Colonic mucosa (tissue), 4 donors: ENCODE data around the gene SMARCA1. TPM values are rescaled to one million over a fixed set of nuclear protein-coding genes. Genes with fewer than 3 reads are reported as not detected.

ENCODE experiments used
- DNase-seq: peaks from one replicate; pipeline ENCODE4 v3.0.0-alpha.2; 2020
- H3K27ac ChIP-seq: fragments of 200-600 bp; one replicate; pipeline ENCODE4 v1.8.0; 2021
- H3K27me3 ChIP-seq: fragments of 200-600 bp; one replicate; pipeline ENCODE4 v1.8.0; 2021
- H3K36me3 ChIP-seq: fragments of 200-600 bp; one replicate; pipeline ENCODE4 v1.8.0; 2021
- H3K4me1 ChIP-seq: fragments of 200-600 bp; one replicate; pipeline ENCODE4 v1.8.0; 2021; ENCODE audit warnings: mild to moderate bottlenecking
- H3K4me3 ChIP-seq: fragments of 200-600 bp; one replicate; pipeline ENCODE4 v1.8.0; 2021
- H3K9ac ChIP-seq, 2 donors: one replicate each; pipeline ENCODE4 v1.7.0; 2013; ENCODE audit warnings: control low read depth in 2 of 2, low read depth in 2 of 2, low read length in 2 of 2
- H3K9me3 ChIP-seq: fragments of 200-600 bp; one replicate; pipeline ENCODE4 v1.8.0; 2021
- intact Hi-C: fragments of 100-400 bp; cut with DNase I; formaldehyde crosslinking; loops from one replicate; pipeline ENCODE4 v1.14.1; 2022
- total RNA-seq, 2 donors: library from RNA; stranded (reverse); fragmentation: NEBNext Ultra II Directional in 1 of 2; extraction: Animal tissue kit (Norgen Biotek cat#: 25700) in 1 of 2; gene quantifications; one replicate each; pipeline ENCODE4 v1.2.1, GENCODE V29; 2021
- TF ChIP-seq, protein P1 (sequence below): fragments of 200-600 bp; IDR thresholded peaks from one replicate; pipeline ENCODE4 v1.8.0; 2022; ENCODE audit warnings: antibody characterized with exemption, mild to moderate bottlenecking
- donor health status: healthy.
- donor health status: DM: no; HTN: no; CAD: no.
- donor health status: DM: no; HTN: no; CAD: no.

Gene SMARCA1
- total RNA-seq, 2 donors from 2014 or later: 3.0 to 8.6 TPM

DNA sequence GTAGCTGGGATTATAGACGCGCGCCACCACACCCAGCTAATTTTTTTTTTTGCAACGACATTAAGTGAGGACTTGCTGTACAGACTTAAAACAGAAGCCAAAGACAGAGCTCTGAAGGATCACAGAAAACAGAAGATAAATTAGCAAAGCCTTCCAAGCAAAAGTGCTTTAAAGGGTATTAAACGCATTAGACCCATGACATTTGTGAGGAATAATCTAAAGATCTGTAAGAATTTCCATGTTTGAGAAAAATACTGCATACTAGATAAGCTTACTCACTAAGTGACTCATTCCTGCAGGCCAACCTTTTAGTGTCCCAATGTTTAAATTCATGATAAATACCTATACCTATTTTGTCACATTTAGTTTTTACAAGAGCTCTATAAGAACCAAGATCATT, 27.4 kb downstream of the SMARCA1 start:
- DNase-seq: no peak
- Histone ChIP-seq H3K36me3 (no peaks in the 10 kb centered on the region), H3K27ac (no peak overlapping the region), H3K4me3 (no peak overlapping the region), H3K9me3 (no peaks in the 10 kb centered on the region), H3K27me3 (no peaks in the 10 kb centered on the region), H3K4me1 (no peaks in the 10 kb centered on the region), H3K9ac (no peak overlapping the region)
- intact Hi-C loops: no loop called here
- TF ChIP-seq, protein P1, sequence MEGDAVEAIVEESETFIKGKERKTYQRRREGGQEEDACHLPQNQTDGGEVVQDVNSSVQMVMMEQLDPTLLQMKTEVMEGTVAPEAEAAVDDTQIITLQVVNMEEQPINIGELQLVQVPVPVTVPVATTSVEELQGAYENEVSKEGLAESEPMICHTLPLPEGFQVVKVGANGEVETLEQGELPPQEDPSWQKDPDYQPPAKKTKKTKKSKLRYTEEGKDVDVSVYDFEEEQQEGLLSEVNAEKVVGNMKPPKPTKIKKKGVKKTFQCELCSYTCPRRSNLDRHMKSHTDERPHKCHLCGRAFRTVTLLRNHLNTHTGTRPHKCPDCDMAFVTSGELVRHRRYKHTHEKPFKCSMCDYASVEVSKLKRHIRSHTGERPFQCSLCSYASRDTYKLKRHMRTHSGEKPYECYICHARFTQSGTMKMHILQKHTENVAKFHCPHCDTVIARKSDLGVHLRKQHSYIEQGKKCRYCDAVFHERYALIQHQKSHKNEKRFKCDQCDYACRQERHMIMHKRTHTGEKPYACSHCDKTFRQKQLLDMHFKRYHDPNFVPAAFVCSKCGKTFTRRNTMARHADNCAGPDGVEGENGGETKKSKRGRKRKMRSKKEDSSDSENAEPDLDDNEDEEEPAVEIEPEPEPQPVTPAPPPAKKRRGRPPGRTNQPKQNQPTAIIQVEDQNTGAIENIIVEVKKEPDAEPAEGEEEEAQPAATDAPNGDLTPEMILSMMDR: no peak

DNA sequence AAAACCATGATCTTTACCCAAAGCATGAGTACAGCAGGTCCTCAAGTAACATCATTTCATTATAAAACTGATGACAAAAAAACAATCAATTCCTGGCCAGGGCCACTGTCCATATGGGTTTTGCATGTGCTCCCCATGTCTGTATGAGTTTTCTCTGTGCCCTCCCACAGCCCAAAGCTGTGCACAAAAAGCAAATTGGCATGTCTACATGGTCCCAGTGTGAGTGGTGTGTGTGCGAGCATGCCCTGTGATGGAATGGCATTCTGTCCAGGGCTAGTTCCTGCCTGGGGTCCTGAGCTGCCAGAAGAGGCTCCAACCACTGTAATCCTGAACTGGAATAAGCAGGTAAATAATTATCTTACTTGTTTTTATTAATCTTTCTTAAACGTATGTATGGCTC, 28.4 kb downstream of the SMARCA1 start:
- Histone ChIP-seq H3K27ac (no peak overlapping the region), H3K36me3 (no peaks in the 10 kb centered on the region), H3K9me3 (no peaks in the 10 kb centered on the region), H3K4me1 (no peaks in the 10 kb centered on the region), H3K9ac (no peak overlapping the region), H3K27me3 (no peaks in the 10 kb centered on the region), H3K4me3 (no peak overlapping the region)
- no peak for DNase-seq
- TF ChIP-seq, protein P1: no peak
- intact Hi-C loops: no loop called here

DNA sequence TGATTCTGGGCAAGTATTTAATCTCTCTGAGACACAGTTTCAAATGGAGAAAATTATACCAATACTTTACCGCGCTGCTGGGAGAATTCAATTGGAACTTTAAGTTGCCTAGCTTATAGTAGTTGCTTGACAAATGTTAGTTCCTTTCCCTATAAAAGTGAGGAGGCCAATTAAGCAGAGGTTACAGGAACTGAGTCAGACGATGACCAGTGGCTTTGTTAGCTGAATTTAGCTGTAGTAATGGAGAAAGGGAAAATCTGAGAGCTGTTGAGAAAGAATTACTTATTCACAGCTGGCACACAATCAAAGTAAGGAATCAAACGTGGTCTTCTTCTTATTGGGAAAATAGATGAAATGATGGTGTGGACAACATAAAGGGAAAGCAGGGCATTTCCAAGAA, 29.6 kb downstream of the SMARCA1 start:
- Histone ChIP-seq H3K36me3 (no peaks in the 10 kb centered on the region), H3K9me3 (no peaks in the 10 kb centered on the region), H3K27ac (no peak overlapping the region), H3K9ac (no peak overlapping the region), H3K27me3 (no peaks in the 10 kb centered on the region), H3K4me3 (no peak overlapping the region), H3K4me1 (no peaks in the 10 kb centered on the region)
- DNase-seq: no peak
- TF ChIP-seq, protein P1: no peak
- intact Hi-C loops: no loop called here

DNA sequence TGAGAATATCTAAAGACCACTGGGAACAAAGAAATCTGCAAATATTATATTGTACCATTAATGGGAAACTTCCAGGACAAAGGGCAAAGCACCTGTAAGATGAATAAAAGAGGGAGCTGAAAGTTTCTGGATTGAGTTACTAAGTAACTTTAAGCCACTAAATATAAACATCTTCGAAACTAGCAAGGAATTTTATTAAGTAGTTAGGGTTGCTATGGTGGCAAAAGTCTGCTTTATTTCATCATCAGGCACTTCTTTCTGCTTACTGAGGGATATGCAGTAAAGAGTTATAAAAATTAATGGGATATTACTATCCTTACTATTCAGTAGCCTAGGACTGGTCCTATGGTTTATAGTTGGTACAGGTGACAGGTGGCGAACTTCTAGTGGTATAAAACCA, 33.0 kb downstream of the SMARCA1 start:
- Histone ChIP-seq H3K9me3 (no peaks in the 10 kb centered on the region), H3K9ac (no peak overlapping the region), H3K27ac (no peak overlapping the region), H3K4me3 (no peak overlapping the region), H3K4me1 (no peaks in the 10 kb centered on the region), H3K27me3 (no peaks in the 10 kb centered on the region), H3K36me3 (no peaks in the 10 kb centered on the region)
- TF ChIP-seq, protein P1: no peak
- intact Hi-C loops: no loop called here
- no peak for DNase-seq

DNA sequence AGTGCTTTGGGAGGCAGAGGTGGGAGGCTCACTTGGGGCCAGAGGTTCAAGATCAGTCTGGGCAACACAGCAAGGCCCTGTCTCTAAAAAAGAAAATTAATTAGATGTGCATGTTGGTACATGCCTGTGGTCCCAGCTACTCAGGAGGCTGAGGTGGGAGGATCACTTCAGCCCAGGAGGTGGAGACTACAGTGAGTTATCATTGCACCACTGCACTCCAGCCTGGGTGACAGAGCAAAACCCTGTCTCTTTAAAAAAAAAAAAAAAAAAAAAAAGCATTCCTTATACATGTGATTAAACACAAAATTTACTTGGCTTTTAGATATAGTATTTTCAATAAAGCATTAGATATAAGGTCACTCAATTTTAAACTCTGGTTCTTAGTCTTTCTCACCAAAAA, 34.9 kb downstream of the SMARCA1 start:
- TF ChIP-seq, protein P1: no peak
- H3K9ac ChIP-seq: no peak overlapping the region
- H3K4me1 ChIP-seq: no peaks in the 10 kb centered on the region
- no peak overlapping the region for H3K4me3 ChIP-seq
- no peaks in the 10 kb centered on the region for H3K9me3 ChIP-seq
- no peaks in the 10 kb centered on the region for H3K27me3 ChIP-seq
- DNase-seq: no peak
- H3K36me3 ChIP-seq: no peaks in the 10 kb centered on the region
- no peak overlapping the region for H3K27ac ChIP-seq
- intact Hi-C loops: no loop called here

DNA sequence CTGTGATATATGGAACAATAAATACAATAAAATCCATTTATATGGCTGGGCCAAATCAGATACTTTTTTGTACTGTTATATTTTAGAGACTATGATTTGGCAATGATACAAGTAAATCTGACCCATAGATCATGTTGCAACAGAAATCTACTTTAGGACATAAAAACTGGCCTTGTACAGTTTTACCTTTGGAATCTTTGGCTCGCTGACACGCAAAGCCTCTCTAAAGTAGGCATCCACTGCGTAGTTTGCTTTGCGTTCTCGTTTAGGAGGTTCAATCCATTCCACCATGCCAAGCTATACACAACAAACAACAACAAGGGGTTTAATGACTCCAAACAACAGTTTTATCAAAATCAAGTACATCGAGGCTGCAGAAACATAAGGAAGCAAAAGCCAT, 42.4 kb downstream of the SMARCA1 start:
- no peak overlapping the region for H3K9ac ChIP-seq
- no peaks in the 10 kb centered on the region for H3K9me3 ChIP-seq
- H3K27ac ChIP-seq: no peak overlapping the region
- H3K4me1 ChIP-seq: no peaks in the 10 kb centered on the region
- DNase-seq: no peak
- TF ChIP-seq, protein P1: no peak
- no peaks in the 10 kb centered on the region for H3K27me3 ChIP-seq
- intact Hi-C loops: no loop called here
- no peaks in the 10 kb centered on the region for H3K36me3 ChIP-seq
- no peak overlapping the region for H3K4me3 ChIP-seq
